Neural progenitor cell (in vitro differentiated cells): ENCODE results near the gene PDRG1.

Source experiments
- EZH2 ChIP-seq: fragments of 200-600 bp; sonication (generic); IDR thresholded peaks from 2 replicates; pipeline ENCODE4 v1.6.1; 2017; ENCODE audit warnings: antibody characterized with exemption, mild to moderate bottlenecking, moderate library complexity
- EZH2phosphoT487 ChIP-seq: fragments of 200-600 bp; sonication (generic); IDR thresholded peaks from 2 replicates; pipeline ENCODE4 v1.6.1; 2017; ENCODE audit warnings: antibody characterized with exemption
- TF ChIP-seq, protein P1 (sequence below): fragments of 200-600 bp; sonication (generic); IDR thresholded peaks from 2 replicates; pipeline ENCODE4 v1.5.1; 2017; ENCODE audit warnings: antibody characterized with exemption, mild to moderate bottlenecking

DNA sequence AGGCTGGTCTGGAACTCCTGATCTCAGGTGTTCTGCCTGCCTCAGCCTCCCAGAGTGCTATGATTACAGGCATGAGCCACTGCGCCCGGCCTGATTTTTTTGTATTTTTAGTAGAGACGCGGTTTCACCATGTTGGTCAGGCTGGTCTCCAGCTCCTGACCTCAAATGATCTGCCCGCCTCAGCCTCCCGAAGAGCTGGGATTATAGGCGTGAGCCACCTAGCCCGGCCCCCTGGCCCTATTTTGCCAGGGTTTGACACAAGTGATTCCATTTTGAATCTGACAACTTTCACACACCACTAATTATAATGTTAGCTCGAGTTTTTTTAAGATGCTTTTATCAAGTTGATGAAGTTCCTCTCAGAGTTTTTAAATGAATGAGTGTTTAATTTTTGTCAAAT lies 55.8 kb downstream of the PDRG1 start:
- no peak for TF ChIP-seq EZH2phosphoT487
- TF ChIP-seq, protein P1, sequence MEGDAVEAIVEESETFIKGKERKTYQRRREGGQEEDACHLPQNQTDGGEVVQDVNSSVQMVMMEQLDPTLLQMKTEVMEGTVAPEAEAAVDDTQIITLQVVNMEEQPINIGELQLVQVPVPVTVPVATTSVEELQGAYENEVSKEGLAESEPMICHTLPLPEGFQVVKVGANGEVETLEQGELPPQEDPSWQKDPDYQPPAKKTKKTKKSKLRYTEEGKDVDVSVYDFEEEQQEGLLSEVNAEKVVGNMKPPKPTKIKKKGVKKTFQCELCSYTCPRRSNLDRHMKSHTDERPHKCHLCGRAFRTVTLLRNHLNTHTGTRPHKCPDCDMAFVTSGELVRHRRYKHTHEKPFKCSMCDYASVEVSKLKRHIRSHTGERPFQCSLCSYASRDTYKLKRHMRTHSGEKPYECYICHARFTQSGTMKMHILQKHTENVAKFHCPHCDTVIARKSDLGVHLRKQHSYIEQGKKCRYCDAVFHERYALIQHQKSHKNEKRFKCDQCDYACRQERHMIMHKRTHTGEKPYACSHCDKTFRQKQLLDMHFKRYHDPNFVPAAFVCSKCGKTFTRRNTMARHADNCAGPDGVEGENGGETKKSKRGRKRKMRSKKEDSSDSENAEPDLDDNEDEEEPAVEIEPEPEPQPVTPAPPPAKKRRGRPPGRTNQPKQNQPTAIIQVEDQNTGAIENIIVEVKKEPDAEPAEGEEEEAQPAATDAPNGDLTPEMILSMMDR, result no peak
- no peak for TF ChIP-seq EZH2
